OCI-LY3 (cell line): ENCODE results near the gene RPRM.

ENCODE experiments used
- CTCF ChIP-seq: fragments of 200-600, 300-600 bp; sonication (generic); IDR thresholded peaks from 2 replicates; pipeline ENCODE4 v1.5.1; 2014; ENCODE audit warnings: antibody characterized with exemption, low read length, low read depth
- EZH2phosphoT487 ChIP-seq: fragments of 200-600 bp; shearing (Covaris generic); IDR thresholded peaks from 2 replicates; pipeline ENCODE4 v1.6.1; 2018; ENCODE audit warnings: antibody characterized with exemption, mixed run types, low read depth

GRCh38 chr2:153432381-153432780 is 46.2 kb downstream of the RPRM start:
- no peak for TF ChIP-seq CTCF
- no peak for TF ChIP-seq EZH2phosphoT487
